Astrocyte (in vitro differentiated cells and primary cell): ENCODE results near the gene NEK10.

Experiments used
- EZH2 ChIP-seq: IDR thresholded peaks from 2 replicates; pipeline ENCODE4 v1.6.1; 2012; ENCODE audit warnings: mild to moderate bottlenecking, low read length, inconsistent platforms; ENCODE audit not compliant: insufficient read depth
- TF ChIP-seq, protein P1 (sequence below): IDR thresholded peaks from 2 replicates; pipeline ENCODE4 v1.5.1; 2011; ENCODE audit warnings: low read depth, mild to moderate bottlenecking, inconsistent platforms, low read length, moderate library complexity; ENCODE audit not compliant: insufficient read depth

DNA sequence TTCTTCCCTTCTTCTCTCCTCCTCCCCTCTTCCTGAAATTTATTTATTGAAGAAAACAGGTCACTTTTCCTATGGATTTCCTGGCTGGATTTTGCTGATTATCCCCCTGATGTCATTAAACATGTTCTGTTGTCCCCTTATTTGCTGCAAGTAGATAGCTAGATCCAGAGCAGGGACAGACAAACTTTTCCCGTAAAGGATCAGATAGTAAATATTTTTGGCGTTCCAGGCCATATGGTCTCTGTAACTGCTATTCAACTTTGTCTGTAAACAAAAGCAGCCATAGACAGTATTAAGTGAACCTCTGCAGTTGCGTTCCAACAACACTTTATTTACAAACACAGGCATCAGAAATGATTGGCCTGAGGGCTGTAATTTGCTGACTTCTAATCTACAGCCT is 241.3 kb downstream of the NEK10 start:
- TF ChIP-seq EZH2 = no peak
- TF ChIP-seq, protein P1, sequence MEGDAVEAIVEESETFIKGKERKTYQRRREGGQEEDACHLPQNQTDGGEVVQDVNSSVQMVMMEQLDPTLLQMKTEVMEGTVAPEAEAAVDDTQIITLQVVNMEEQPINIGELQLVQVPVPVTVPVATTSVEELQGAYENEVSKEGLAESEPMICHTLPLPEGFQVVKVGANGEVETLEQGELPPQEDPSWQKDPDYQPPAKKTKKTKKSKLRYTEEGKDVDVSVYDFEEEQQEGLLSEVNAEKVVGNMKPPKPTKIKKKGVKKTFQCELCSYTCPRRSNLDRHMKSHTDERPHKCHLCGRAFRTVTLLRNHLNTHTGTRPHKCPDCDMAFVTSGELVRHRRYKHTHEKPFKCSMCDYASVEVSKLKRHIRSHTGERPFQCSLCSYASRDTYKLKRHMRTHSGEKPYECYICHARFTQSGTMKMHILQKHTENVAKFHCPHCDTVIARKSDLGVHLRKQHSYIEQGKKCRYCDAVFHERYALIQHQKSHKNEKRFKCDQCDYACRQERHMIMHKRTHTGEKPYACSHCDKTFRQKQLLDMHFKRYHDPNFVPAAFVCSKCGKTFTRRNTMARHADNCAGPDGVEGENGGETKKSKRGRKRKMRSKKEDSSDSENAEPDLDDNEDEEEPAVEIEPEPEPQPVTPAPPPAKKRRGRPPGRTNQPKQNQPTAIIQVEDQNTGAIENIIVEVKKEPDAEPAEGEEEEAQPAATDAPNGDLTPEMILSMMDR = no peak
